ENCODE results near the gene BUD31. TPM values are rescaled to one million over a fixed set of nuclear protein-coding genes. Genes with fewer than 3 reads are reported as not detected.
"Not testable (repeated sequence)": the region's sequence is repeated elsewhere in the genome, so short reads cannot be mapped to it uniquely, and the experiment has no call there.

Gene BUD31
- total RNA-seq, 1 donor from 2014 or later = 31.5 TPM

DNA sequence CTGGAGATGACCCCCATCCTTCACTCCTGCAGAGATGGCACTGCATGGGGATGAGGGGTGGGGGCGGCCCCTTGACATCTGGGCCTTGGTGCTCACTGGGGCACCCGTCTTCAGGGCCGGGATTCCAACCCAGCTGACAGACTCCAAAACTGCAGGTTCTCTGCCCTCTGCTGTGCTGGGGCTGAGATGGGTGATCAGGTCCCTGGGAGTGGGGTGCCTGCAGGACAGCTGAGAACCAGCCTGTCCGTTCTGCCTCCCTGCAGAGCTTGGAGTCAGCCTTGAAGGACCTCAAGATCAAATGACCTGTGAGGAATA, 14.6 kb upstream of the BUD31 start:
- intact Hi-C loops (cut with DNase I) = no loop called here
- ATAC-seq (ENCODE audit: poor library complexity) = no peak

DNA sequence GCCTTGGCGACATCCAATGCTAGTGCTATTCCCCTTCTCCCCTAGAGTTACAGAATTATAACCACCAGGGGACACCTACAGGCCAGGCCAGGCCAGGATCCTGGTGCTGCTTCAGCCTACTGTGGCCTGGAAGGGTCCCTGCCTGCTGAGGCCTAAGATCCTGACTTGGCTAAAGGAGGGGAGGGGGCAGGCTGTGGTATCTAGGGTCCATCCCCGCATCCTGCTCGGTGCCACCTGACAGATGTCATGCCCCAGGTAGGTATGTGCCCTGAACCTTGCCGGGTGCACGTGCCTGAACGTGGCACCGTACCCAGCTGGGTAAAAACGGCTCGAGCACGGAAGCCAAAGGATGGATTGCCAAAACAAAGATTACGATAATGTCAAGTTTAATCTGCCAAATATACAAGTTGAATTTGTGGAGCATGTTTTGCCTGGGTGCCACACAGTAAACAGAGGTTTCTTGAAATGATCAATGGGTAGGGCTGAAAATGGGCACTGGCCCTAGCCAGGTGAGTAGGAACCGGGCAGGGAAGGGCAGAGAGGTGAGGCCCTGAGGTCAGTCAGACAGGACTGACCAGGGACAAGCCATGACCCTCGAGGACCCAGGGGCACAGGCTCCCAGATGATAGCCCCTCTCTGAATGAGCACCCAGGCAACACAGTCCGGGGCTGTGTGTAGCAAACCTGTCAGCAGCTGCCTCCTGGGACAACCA, 13.0 kb upstream of the BUD31 start:
- ATAC-seq (ENCODE audit: poor library complexity) (no peak), DNase-seq (no peak)
- intact Hi-C loops (cut with DNase I) = no loop called here

More for the DNA sequence above, 14.6 kb upstream of the BUD31 start:
- no peak for DNase-seq

- intact Hi-C loops (cut with DNase I) = no loop called here
- DNase-seq (no peak), ATAC-seq (ENCODE audit: poor library complexity) (no peak)
Measured at GRCh38 chr7:99396418-99397296, 12.1 kb upstream of the BUD31 start.

GRCh38 chr7:99397297-99397983, 11.3 kb upstream of the BUD31 start:
- ATAC-seq (ENCODE audit: poor library complexity) = no peak
- DNase-seq = peak; percentile 18
- intact Hi-C loops (cut with DNase I) = no loop called here

GRCh38 chr7:99398891-99399445, 9.8 kb upstream of the BUD31 start:
- DNase-seq (peak; percentile 6), ATAC-seq (ENCODE audit: poor library complexity) (no peak)
- intact Hi-C loops (cut with DNase I) = no loop called here

- intact Hi-C loops (cut with DNase I) = no loop called here
- ATAC-seq (ENCODE audit: poor library complexity) (no peak), DNase-seq (peak; percentile 30)
Measured at GRCh38 chr7:99399597-99399996, 9.2 kb upstream of the BUD31 start.

GRCh38 chr7:99402854-99403253, 5.9 kb upstream of the BUD31 start:
- ATAC-seq (ENCODE audit: poor library complexity) = no peak
- intact Hi-C loops (cut with DNase I) = no loop called here
- no peak for DNase-seq

GRCh38 chr7:99403764-99404163, 5.0 kb upstream of the BUD31 start:
- DNase-seq = no peak
- intact Hi-C loops (cut with DNase I) = no loop called here
- ATAC-seq (ENCODE audit: poor library complexity) = no peak

- DNase-seq (peak; percentile 56), ATAC-seq (ENCODE audit: poor library complexity) (no peak)
Measured at GRCh38 chr7:99404235-99404976, 4.4 kb upstream of the BUD31 start.

DNA sequence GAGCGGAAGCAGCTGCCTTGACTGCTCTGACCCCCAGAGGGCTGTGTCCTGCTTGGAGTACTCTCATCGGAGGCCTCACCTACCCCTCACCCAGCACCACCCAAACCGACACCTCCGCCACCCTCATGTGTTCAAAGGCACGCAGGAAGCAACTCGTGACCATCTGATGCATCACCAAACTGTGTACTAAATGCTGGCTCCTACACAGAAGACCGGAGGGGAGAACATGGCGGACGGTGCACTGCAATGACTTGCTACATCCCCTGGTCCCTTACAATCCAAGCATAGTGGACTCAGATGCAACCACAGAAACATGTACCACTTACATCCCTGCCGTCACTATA, 3.8 kb upstream of the BUD31 start:
- intact Hi-C loops (cut with DNase I) = loop anchor here (5.0 kb wide), 1 partner anchor 33 kb away; the partner anchor contains the start of gene ARPC1B
- ATAC-seq (ENCODE audit: poor library complexity) (no peak), DNase-seq (no peak)

More at GRCh38 chr7:99404235-99404976, 4.4 kb upstream of the BUD31 start:
- intact Hi-C loops (cut with DNase I) = no loop called here

GRCh38 chr7:99406557-99406956, 2.2 kb upstream of the BUD31 start:
- DNase-seq = no peak
- intact Hi-C loops (cut with DNase I) = loop anchor here (5.0 kb wide), 1 partner anchor 34 kb away; the partner anchor contains the start of gene ARPC1B
- no peak for ATAC-seq (ENCODE audit: poor library complexity)

DNA sequence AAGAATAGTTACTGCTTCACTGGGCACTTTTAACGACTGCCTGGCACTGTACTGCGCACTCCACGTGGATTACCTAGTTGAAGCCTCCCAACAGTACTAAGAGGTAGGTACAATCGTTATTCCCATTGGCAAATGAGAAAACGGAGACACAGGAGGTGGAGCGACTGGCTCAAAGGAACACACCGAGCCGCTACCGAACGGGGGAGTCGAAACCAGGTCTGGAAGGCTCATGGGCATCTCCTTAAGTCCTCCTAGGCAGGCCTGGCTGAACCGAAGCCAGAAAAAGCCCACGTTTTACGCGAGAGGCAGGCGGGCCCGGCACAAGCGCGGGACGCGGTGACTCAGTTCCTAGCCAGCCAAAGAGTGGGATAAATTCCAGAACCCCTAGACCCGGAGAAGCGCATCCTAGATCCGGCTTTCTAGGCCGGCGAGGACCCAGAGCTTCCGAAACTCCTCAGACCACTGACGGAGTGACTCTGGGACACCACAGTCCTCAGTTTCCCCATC, 844 bp upstream of the BUD31 start:
- peak; percentile 69 for DNase-seq
- peak; percentile 18 for ATAC-seq (ENCODE audit: poor library complexity)
- intact Hi-C loops (cut with DNase I) = loop anchor here (5.0 kb wide), 1 partner anchor 36 kb away; the partner anchor contains the start of gene ARPC1B

DNA sequence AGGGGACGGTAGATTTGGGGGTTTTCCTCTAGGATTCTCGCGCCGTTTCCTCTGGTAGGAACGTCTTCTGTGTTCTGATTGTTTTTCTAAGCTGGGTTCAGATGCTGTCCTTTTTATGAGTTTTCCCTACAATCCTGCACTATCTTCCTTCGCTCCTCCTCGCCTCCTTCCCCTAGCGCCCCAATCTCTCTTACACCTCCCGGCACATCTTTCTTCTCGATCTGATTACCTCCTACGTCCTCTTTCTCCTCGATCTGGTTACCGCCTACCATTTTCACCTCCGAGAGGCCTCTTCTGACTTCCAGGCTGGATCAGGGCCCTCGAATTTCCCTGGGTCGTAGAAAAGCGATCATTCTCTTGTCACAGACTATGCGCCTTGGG, 413 bp downstream of the BUD31 start:
- intact Hi-C loops (cut with DNase I) = loop anchor here (5.0 kb wide), 1 partner anchor 37 kb away; the partner anchor contains the start of gene ARPC1B
- ATAC-seq (ENCODE audit: poor library complexity) = no peak
- DNase-seq = no peak

GRCh38 chr7:99409806-99410205, 1.0 kb downstream of the BUD31 start:
- no peak for DNase-seq
- intact Hi-C loops (cut with DNase I) = loop anchor here (5.0 kb wide), 1 partner anchor 38 kb away; the partner anchor contains the start of gene ARPC1B
- ATAC-seq (ENCODE audit: poor library complexity) = no peak

DNA sequence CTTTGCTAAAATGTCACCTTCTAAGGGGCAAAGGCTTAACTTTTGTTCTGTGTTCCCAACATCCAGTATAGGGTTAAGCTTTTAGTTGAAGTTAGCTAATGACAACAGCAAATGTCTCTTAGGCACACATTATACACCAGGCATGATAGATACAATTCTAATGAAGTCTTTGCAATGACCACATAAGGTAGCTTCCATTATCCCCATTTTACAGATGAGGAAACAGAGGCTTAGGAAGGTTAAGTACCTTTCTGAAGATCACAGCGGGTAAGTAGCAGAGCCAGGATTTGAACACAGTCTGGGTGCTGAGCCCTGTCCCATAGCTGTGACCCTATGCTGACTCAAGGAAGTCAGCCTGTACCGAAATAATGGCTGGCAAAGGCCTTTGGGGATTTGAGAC, 1.9 kb downstream of the BUD31 start:
- intact Hi-C loops (cut with DNase I) = no loop called here
- DNase-seq = no peak

DNA sequence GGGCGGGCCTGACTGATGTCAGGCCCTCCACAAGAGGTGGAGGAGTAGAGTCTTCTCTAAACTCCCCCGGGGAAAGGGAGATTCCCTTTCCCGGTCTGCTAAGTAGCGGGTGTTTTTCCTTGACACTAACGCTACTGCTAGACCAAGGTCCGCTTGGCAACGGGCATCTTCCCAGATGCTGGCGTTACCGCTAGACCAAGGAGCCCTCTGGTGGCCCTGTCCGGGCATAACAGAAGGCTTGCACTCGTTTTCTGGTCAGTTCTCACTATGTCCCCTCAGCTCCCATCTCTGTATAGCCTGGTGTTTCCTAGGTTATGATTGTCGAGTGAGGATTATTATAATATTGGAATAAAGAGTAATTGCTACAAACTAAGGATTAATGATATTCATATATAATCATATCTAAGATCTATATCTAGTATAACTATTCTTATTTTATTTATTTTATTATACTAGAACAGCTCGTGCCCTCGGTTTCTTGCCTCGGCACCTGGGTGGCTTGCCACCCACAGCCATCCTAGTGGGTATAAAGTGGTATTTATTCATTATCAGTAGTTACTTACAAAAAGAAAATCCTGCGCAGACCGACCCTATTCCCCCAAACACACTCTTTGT, 6.9 kb downstream of the BUD31 start:
- ATAC-seq (ENCODE audit: poor library complexity); intact Hi-C loops (cut with DNase I): not testable (repeated sequence)
- DNase-seq = peak; percentile 79

More for the DNA sequence above, 1.9 kb downstream of the BUD31 start:
- no peak for ATAC-seq (ENCODE audit: poor library complexity)

GRCh38 chr7:99418260-99418659, 9.5 kb downstream of the BUD31 start:
- ATAC-seq (ENCODE audit: poor library complexity) = no peak
- intact Hi-C loops (cut with DNase I) = no loop called here
- DNase-seq = no peak
